Epidermal melanocyte (primary cell): ENCODE data around the gene ZPR1.
"Not testable (repeated sequence)": the region's sequence is repeated elsewhere in the genome, so short reads cannot be mapped to it uniquely, and the experiment has no call there.

ENCODE experiments used
- DNase-seq: peaks from one replicate; pipeline ENCODE4 v3.0.0; 2011; ENCODE audit warnings: low spot score; ENCODE audit not compliant: insufficient read length

The ZPR1 gene

GRCh38 chr11:116823031-116823843 is 35.4 kb upstream of the ZPR1 start, which contains the start of gene APOA4:
Gene APOA4, minus strand, starts transcription at chr11:116823304. Its CDS starts 113 bp downstream, at chr11:116823191.
- no peak for DNase-seq

- DNase-seq, result no peak
Observed at GRCh38 chr11:116822575-116822974, 34.8 kb upstream of the ZPR1 start.

- DNase-seq, result no peak
Observed at GRCh38 chr11:116821050-116821918, 33.5 kb upstream of the ZPR1 start.

- DNase-seq, result no peak
Observed at GRCh38 chr11:116819049-116819448, 31.2 kb upstream of the ZPR1 start.

- DNase-seq, result no peak
Observed at GRCh38 chr11:116814502-116814901, 26.7 kb upstream of the ZPR1 start.

GRCh38 chr11:116813781-116814471 is 26.1 kb upstream of the ZPR1 start:
- no peak for DNase-seq

- no peak for DNase-seq
Observed at GRCh38 chr11:116813170-116813569, 25.3 kb upstream of the ZPR1 start.

GRCh38 chr11:116812109-116812508 is 24.3 kb upstream of the ZPR1 start:
- DNase-seq, result no peak

- DNase-seq, result no peak
Observed at GRCh38 chr11:116811194-116811593, 23.4 kb upstream of the ZPR1 start.

- DNase-seq, result no peak
Observed at GRCh38 chr11:116808262-116809175, 20.7 kb upstream of the ZPR1 start.

GRCh38 chr11:116807601-116808261 is 19.9 kb upstream of the ZPR1 start:
- no peak for DNase-seq

GRCh38 chr11:116804001-116804400 is 16.2 kb upstream of the ZPR1 start:
- no peak for DNase-seq

- DNase-seq, result not testable (repeated sequence)
Observed at GRCh38 chr11:116801662-116802061, 13.8 kb upstream of the ZPR1 start.

GRCh38 chr11:116800610-116801009 is 12.8 kb upstream of the ZPR1 start:
- no peak for DNase-seq

GRCh38 chr11:116798368-116798767 is 10.5 kb upstream of the ZPR1 start:
- no peak for DNase-seq

- DNase-seq, result no peak
Observed at GRCh38 chr11:116797816-116798215, 10.0 kb upstream of the ZPR1 start.

GRCh38 chr11:116796548-116796947 is 8.7 kb upstream of the ZPR1 start:
- DNase-seq, result no peak

- no peak for DNase-seq
Observed at GRCh38 chr11:116794851-116795250, 7.0 kb upstream of the ZPR1 start.

GRCh38 chr11:116793772-116794097 is 5.9 kb upstream of the ZPR1 start:
- no peak for DNase-seq
